Dermis blood vessel endothelial cell (primary cell): ENCODE results near the gene WNT10A. TPM values are rescaled to one million over a fixed set of nuclear protein-coding genes. Genes with fewer than 3 reads are reported as not detected.
"Not testable (repeated sequence)": the region's sequence is repeated elsewhere in the genome, so short reads cannot be mapped to it uniquely, and the experiment has no call there.

Source experiments
- DNase-seq: peaks from one replicate; pipeline ENCODE4 v3.0.0; 2010
- total RNA-seq: library from RNA; depleted of rRNA; stranded (reverse); fragments of >200 nt; gene quantifications from 2 replicates; pipeline ENCODE4 v1.2.3, GENCODE V29; 2014

Gene WNT10A
- total RNA-seq = under 0.01 and 0.05 TPM in 2 replicates

GRCh38 chr2:218880102-218880858 lies at the start of gene WNT10A:
Gene WNT10A (plus strand): TSS chr2:218880852. CDS start chr2:218880996, 144 bp downstream.
- DNase-seq = no peak

- no peak for DNase-seq
These were observed 49.2 kb upstream of the WNT10A start, which contains the start of gene PRKAG3 for GRCh38 chr2:218831378-218831990. Gene PRKAG3 (minus strand): TSS chr2:218831803.

DNA sequence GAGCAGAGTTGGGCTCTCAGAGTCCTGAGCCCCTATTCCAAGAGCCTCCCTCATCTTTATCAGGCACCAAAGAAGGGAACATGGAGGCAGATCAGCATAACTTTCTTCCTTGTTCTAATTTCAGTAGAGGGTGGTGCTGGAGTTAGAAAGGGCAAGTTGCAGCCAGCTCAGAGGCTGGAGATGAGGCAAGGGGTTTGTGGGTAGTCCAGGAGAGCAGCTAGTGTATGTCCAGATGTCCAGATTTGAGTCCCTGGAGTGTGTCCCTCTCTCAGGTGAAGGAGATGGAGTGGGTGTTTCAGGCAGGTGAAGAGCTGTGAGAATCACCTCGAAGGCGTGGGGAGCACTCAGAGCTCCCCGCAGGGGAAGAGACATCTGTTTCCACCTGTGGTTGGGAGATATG lies 48.6 kb upstream of the WNT10A start:
- no peak for DNase-seq

- DNase-seq = peak; percentile 66
These were observed 48.1 kb upstream of the WNT10A start for GRCh38 chr2:218832520-218832919.

GRCh38 chr2:218833023-218833609 lies 47.5 kb upstream of the WNT10A start:
- DNase-seq = no peak

GRCh38 chr2:218834685-218835084 lies 46.0 kb upstream of the WNT10A start:
- DNase-seq = no peak

DNA sequence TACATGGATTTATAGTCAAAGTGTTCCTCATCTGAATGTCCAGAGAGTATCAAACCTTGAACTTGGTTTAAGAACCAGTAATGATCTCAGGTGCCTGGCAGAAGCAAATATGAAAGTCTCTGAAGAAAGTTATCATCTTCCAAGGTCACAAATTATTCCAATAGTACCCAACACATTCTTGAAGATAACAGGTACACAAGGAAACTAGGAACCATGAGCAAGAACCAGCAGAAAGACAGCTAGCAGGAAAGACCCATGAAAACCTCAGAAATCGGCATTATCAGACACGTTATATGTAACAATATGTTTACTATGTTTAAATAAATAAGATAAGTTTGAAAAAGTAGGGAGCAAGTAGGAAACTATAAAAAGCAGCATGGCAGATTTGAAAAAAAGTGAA lies 43.2 kb upstream of the WNT10A start:
- no peak for DNase-seq

DNA sequence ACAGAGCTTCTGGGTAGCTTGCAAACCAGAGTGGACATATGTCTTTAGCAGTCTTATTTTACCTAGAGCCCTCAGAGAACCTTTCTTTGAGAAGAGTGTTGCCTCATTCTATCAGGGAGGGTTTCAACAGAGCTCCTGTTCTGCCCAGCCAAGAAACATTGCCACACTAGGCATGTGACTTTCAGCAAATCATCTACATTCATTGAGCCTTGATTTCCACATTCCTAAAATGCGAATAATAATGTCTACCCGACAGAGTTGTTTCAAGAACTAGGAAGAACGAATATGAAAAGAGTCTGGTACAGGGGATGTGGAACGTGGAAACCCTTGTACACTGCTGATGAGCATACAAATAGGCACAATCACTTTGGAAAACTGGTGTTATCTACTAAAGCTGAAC lies 41.2 kb upstream of the WNT10A start:
- no peak for DNase-seq

DNA sequence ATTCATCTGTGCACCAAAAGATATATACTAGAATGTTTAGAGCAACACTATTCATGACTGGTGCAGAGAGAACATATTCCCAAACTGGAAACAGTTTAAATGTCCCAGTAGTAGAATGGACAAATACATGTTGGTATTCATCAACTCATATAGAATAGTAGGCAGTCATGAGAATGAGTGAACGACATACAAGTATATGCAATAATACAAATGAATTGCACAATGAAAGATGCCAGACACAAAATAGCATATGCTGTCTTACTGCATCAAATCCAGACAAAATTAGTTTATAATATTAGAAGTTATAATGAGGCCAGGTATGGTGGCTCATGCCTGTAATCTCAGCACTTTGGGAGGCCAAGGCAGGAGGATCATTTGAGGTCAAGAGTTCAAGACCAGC lies 40.8 kb upstream of the WNT10A start:
- DNase-seq = no peak

GRCh38 chr2:218844334-218844733 lies 36.3 kb upstream of the WNT10A start:
- DNase-seq = not testable (repeated sequence)

- DNase-seq = not testable (repeated sequence)
These were observed 33.7 kb upstream of the WNT10A start for GRCh38 chr2:218846963-218847362.

DNA sequence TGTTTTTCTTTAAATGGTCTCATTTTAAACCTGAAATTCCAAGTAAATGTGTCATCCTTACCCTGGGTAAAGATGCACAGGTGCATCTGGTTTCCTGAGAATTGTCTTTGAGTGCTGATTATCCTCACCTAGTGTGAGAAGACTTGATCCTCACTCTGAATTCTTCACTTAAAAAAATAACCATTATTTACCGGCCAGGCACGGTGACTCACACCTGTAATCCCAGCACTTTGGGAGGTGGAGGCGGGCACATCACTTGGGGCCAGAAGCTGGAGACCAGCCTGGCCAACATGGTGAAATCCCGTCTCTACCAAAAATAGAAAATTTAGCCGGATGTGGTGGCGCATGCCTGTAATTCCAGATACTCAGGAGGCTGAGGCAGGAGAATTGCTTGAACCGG lies 30.9 kb upstream of the WNT10A start:
- DNase-seq = no peak

DNA sequence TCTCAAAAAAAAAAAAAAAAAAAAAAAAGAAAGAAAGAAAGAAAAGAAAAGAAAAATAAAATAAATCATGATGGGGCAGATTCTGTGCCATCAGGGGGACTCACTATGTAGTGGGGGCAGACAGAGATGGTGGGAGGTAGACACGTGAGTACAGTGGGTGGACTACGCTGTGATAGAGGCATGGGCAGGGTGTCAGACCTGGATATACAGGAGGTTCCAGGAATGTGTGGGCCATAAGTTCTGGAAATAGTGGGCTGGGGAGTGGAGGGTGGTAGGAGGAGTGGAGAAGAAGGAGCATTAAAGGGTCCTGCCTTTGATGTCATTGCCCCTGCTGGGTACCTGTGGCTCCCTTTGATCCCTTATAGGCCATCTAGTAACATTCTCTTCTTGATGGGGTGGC lies 29.9 kb upstream of the WNT10A start:
- no peak for DNase-seq

DNA sequence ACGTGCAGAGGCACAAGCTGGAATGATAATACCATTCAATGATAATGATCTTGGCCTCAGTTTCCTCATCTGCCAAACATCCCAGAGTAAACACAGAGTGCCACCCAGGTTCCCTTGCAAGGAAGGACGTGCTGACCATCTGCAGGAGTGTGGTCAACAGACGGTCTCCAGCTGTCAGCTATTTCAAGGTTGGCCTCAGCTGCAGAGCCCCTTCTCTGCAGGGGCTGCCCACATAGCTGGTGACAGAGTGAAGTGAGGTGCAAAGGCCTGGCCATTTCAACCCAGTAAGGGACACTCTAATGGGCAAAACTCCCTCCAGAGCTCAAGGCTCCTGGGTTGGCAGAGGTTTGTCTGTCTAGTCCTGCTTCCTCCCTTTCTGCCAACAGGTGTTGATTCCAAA lies 29.4 kb upstream of the WNT10A start:
- no peak for DNase-seq

DNA sequence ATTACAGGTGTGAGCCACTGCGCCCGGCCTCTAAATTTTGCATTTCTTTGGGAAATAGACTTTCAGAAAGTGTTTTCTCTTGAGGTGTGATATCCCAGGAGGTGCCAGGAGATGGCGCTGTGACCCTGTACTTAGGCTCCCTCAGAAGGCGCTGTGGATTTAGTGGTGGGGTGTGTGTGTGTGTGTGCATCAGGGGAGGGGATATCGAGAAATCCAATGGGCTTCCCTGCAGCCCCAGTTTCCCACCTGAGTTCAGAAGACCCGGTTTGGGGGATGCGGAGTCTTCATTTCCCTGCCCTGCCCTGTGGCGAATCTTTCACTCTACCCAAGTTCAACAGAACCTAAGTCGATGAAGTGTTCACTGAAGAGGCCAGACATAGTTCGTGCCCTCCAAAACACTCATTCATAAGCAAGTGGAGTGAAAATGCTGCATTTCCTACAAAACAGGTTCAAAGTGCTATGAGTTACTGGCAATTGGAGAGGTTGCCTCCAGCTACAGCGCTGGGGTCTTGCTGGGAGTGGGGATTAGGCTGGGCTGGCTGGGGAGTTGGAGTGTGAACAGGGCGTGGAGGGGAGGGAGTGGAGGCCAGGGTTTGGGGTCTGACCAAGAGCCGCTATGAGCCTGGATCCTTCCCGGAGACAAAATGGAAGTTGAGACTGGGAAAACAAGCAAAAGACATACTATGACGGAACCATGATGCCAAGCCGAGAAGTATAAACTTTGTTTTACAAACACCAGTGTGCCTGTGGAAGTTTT lies 27.6 kb upstream of the WNT10A start:
- peak; percentile 80 for DNase-seq

DNA sequence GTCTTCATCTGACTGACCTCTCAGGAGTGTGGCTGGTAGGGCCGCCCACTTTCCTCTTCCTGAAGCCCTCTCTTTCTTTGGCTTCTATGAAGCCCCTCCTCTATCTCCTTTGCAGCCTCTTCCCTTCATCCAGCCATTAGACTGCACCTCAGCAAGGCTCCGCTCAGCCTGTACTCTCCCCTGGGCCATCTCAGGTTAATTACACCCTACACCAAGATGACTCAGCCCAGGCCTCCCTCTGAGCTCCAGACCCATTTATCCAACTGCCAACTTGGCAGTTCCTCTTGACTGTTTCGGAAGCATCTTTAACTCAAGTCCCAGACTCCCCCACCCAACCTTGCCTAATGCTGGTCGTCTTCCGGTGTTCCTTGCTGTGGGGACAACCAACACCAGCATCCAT lies 26.9 kb upstream of the WNT10A start:
- DNase-seq = no peak

DNA sequence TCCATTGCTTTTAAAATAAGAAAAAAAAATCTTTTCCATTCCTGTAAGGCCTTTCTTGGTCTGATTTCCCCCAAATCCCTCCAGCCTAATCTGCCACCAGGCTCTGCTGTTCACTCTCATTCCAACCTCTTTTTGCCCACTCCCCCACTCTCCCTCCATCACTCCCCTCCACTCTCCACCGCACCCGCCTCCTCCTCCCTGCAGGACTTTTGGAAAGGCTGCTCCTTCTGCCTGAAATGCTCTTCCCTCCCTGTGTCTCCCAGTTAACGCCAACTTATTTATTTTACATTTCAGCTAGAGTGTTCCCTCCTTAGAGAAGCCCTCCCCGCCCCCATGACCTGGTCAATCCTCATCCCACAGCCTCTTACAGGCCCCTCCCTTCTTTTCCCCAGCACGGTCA lies 25.8 kb upstream of the WNT10A start:
- DNase-seq = no peak

GRCh38 chr2:218855305-218856166 lies 25.1 kb upstream of the WNT10A start:
- no peak for DNase-seq

DNA sequence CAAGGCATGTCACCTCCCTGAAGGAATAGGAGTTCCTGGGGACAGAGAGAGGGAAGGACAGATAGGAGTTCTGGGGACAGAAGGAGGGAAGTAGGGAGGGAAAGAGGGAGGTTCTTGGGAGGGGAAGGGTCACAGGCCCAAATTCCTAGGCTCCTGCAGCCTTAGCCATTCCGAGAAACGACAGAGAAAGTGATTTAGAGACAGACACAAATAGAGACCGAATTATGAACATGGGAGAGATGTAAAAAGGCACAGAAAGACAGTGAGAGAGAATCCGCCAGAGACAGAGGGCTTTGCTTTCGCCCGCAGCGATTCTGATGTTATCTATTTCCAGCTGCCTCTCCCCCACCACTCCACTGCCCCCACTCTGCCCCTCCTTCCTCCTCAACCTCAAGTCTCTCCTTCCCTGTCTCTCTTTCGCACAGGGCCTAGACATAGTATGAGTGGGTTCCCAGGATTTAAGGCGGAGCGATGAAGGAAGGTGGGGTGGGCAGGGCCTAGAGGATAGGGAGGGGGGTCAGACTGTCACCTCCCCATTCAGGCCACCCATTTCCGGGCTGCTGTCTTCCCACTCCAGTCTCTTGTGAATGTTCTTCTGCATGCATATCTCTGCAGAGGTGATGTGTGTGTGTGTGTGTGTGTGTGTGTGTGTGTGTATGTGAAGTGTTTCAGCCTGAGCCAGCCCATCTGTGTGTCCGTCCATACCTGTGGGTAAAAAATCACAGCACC lies 24.3 kb upstream of the WNT10A start:
- no peak for DNase-seq

- no peak for DNase-seq
These were observed 23.8 kb upstream of the WNT10A start for GRCh38 chr2:218856896-218857243.

DNA sequence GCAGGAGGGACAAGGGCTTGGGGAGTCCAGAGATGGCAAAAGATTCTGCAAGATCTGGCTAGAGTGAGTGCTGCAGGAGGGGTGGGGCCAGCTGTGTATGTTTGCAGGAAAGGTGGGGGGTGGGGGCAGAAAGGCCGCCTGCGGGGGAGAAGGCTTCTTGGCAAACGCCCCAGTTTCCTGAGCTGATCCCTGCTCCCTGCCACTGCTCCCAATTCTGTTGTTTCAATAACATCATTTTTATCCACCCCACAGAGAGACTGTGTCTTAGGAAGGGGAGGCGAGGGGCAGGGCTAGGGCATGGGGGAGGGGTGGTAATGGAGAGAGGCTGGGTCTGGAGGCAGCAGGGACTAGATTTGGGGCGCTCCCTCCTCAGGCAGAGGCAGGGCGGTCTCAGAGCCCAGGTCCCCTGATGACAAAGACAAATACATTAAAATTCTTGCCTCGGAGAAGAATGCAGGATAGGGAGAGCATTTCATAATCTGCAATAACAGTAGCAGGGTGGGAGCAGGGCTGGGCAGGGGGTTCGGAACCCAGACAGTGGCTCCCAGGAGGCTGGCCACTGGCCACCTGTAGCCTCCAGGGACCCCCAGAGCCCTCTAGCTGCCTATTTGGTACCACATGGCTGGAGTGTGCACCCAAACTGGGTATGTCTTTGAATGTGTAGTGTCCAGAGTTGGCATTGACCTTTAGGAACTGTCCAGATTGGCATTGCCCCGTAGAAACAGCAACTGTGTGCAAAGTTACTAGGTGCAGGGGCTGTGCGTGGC lies 23.1 kb upstream of the WNT10A start:
- no peak for DNase-seq
